Pancreas (tissue), 10 donors: ENCODE results near the gene FILIP1L. TPM values are rescaled to one million over a fixed set of nuclear protein-coding genes. Genes with fewer than 3 reads are reported as not detected.

ENCODE experiments used
- ATAC-seq, 4 donors: fragments of 200-7000 bp; cut with Tn5 transposase; one replicate each; pipeline versions ENCODE4 v1.8.0 to v1.9.1; 2020; ENCODE audit warnings: mild to moderate bottlenecking in 4 of 4, moderate library complexity in 4 of 4
- DNase-seq, 6 donors: peaks; one replicate each; pipeline ENCODE4 v3.0.0-alpha.2; 2020
- FAIRE-seq: peaks from 2 replicates; lab custom pipeline; 2012; peaks lifted over from hg19 to GRCh38; lab: Jason Lieb, UNC
- H3K27ac ChIP-seq, 4 donors: fragments of 200-600 bp; sonication (generic); 1 replicate in 3 of 4; 2 replicates in 1 of 4; pipeline versions ENCODE4 v1.5.0 to v1.8.0; 2020
- H3K27me3 ChIP-seq, 4 donors: fragments of 200-600 bp; one replicate each; pipeline ENCODE4 v1.8.0; 2021
- H3K36me3 ChIP-seq, 3 donors: fragments of 200-600 bp; sonication (generic) in 1 of 3; one replicate each; pipeline versions ENCODE4 v1.5.0 to v1.8.0; 2020 to 2021
- H3K4me1 ChIP-seq, 3 donors: fragments of 200-600 bp; one replicate each; pipeline ENCODE4 v1.8.0; 2021
- H3K4me3 ChIP-seq, 4 donors: fragments of 200-600 bp; sonication (generic) in 2 of 4; one replicate each; pipeline versions ENCODE4 v1.5.0 to v1.8.0; 2020 to 2021
- H3K9me3 ChIP-seq, 4 donors: fragments of 200-600 bp; one replicate each; pipeline ENCODE4 v1.8.0; 2021
- WGBS, 2 donors: extraction: QIAGEN DNeasy Blood & Tissue Kit; methylation state at CpG; one replicate each; pipeline ENCODE4 v1.1.7; 2013; 5-methylcytosine and 5-hydroxymethylcytosine counted together
- intact Hi-C, 3 donors: fragments of 100-400 bp; cut with DNase I; formaldehyde crosslinking; loops; one replicate each; pipeline versions ENCODE4 v1.11.1 to v1.14.2; 2022
- polyA plus RNA-seq, 2 donors: library from polyadenylated mRNA; stranded (reverse); fragments of 200-250 nt; gene quantifications; one replicate each; pipeline ENCODE4 v1.2.3, GENCODE V29; 2013
- total RNA-seq, 6 donors: library from RNA; stranded (reverse); fragmentation: NEBNext Ultra II Directional in 4 of 6; extraction: Animal tissue kit (Norgen Biotek cat#: 25700) in 4 of 6; gene quantifications; one replicate each; pipeline versions ENCODE4 v1.2.1 to v1.2.4, GENCODE V29; 2021 to 2023
- TF ChIP-seq, protein P1 (sequence below), 4 donors: fragments of 200-600 bp; sonication (generic) in 3 of 4; IDR thresholded peaks; one replicate each; pipeline versions ENCODE4 v1.5.0 to v1.8.0; 2021; ENCODE audit warnings: antibody characterized with exemption in 4 of 4
- donor health status: healthy with polysubstance abuse.
- donor health status: DM: no; HTN: no; CAD: no; lungs with moderate emphysema.
- donor health status: DM: no; HTN: no; CAD: no.
- donor health status: control.
- donor health status: control.
- donor health status: Bipolar disorder and iron deficiency.
- donor health status: DM: yes; HTN: yes; CAD: no.
- donor health status: DM: no; HTN: no; CAD: no.
- donor health status: DM: no; HTN: no; CAD: no.
- donor health status: DM: yes; HTN: yes; CAD: no.

FILIP1L gene
- total and polyA plus RNA-seq, 8 donors, result 12.5 to 37.7 (median 15.8) TPM

DNA sequence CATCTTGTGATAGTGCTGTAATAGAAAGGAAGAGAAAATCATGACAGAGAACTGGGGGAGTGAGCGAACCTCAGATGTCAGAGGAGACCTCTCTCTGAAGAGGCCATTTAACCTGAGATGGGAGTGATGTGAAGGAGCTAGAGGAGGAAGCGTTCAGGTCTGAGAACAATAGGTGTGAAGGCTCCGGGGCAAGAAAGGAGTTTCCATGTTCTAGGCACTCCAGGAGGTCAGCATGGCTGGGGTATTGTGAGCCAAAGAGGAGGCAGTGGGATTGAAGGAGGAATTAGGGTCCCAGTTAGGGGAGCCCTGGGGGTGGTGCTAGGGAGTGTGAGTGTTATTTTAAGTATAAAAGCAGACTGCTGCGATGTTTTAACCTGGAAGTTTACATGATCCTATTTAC is 8.8 kb upstream of the FILIP1L start:
- Histone ChIP-seq H3K27me3 (no peaks in the 10 kb centered on the region), H3K27ac (no peak overlapping the region), H3K4me1 (no peaks in the 10 kb centered on the region), H3K9me3 (no peaks in the 10 kb centered on the region), H3K36me3 (no peaks in the 10 kb centered on the region), H3K4me3 (no peak overlapping the region)
- ATAC-seq (no peak), DNase-seq (no peak), FAIRE-seq (no peak)
- WGBS, 2 donors, result 96 to 97% methylated on average over 4 of the region's 4 CpGs
- intact Hi-C loops, result no loop called here
- TF ChIP-seq, protein P1, sequence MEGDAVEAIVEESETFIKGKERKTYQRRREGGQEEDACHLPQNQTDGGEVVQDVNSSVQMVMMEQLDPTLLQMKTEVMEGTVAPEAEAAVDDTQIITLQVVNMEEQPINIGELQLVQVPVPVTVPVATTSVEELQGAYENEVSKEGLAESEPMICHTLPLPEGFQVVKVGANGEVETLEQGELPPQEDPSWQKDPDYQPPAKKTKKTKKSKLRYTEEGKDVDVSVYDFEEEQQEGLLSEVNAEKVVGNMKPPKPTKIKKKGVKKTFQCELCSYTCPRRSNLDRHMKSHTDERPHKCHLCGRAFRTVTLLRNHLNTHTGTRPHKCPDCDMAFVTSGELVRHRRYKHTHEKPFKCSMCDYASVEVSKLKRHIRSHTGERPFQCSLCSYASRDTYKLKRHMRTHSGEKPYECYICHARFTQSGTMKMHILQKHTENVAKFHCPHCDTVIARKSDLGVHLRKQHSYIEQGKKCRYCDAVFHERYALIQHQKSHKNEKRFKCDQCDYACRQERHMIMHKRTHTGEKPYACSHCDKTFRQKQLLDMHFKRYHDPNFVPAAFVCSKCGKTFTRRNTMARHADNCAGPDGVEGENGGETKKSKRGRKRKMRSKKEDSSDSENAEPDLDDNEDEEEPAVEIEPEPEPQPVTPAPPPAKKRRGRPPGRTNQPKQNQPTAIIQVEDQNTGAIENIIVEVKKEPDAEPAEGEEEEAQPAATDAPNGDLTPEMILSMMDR (IDR thresholded peaks at IDR 0.05), result no peak

DNA sequence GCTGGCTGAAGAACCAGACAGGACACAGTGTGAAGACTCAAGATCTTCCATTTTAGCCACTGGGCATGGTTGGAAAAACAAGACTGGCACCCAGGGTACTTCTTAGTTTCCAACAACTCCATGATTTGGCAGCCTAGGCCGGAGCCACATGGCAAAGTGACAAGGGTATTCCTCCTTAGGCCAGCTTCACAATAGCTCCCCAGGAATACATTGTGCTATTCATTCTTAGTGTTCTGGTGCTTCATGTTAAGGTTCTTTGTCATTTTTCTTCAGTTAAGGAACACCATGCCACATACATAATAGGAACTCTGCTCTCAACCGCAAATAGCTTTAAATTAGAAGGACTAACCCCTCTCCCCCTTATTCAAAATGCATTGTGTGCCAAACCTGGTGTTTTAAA is 8.0 kb upstream of the FILIP1L start:
- ATAC-seq (no peak), FAIRE-seq (no peak), DNase-seq (no peak)
- Histone ChIP-seq H3K36me3 (no peaks in the 10 kb centered on the region), H3K9me3 (no peaks in the 10 kb centered on the region), H3K27me3 (no peaks in the 10 kb centered on the region), H3K4me1 (no peaks in the 10 kb centered on the region), H3K27ac (no peak overlapping the region), H3K4me3 (no peak overlapping the region)
- TF ChIP-seq, protein P1 (IDR thresholded peaks at IDR 0.05), result no peak
- WGBS, 2 donors, result 97% methylated on average over 2 of the region's 2 CpGs
- intact Hi-C loops, result no loop called here

DNA sequence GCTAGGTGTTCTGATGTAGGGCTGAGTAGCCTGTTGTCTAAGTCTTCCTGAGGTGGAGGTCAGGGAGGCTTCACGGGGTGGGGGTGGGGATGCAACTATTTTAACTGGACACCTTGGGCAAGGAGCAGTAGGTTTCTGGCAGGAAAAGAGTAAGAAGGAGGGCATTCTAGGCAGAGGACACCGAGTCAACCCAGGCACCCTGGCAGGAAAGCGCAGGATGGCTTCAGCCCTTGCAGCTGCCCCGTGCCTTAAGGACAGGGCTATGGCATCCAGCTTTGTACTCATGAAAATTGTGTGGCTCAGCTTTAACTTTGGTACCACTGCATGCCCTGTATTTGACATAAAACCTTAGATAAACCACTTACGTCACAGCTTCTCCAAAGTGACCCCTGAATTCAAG is 6.4 kb upstream of the FILIP1L start:
- Histone ChIP-seq H3K36me3 (no peaks in the 10 kb centered on the region), H3K9me3 (no peaks in the 10 kb centered on the region), H3K27me3 (no peaks in the 10 kb centered on the region), H3K27ac (no peak overlapping the region), H3K4me3 (no peak overlapping the region), H3K4me1 (no peaks in the 10 kb centered on the region)
- ATAC-seq (no peak), FAIRE-seq (no peak), DNase-seq (no peak)
- TF ChIP-seq, protein P1 (IDR thresholded peaks at IDR 0.05), result no peak
- WGBS, 2 donors, result 94 to 97% methylated on average over 5 of the region's 5 CpGs
- intact Hi-C loops, result no loop called here

DNA sequence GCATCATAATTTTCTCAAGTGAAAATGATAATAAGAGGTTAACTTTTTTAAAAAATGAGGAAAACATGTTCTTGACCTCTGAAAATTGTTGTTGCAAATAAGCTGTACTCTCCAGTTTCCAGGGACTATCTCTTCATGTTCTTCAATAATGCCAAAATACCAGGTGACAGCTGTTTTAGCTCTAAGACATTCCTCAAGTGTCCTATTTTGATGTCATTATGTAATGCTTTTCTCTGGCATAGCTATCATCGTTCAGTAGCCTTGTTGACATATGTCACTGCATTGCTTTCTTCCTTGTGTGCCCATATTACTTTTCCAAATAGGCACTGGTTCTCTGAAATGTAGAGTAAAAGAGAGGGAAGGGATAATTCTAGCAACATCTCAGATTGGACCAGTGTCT is 5.7 kb upstream of the FILIP1L start:
- Histone ChIP-seq H3K4me1 (no peaks in the 10 kb centered on the region), H3K4me3 (no peak overlapping the region), H3K9me3 (no peaks in the 10 kb centered on the region), H3K27me3 (no peaks in the 10 kb centered on the region), H3K27ac (no peak overlapping the region), H3K36me3 (no peaks in the 10 kb centered on the region)
- intact Hi-C loops, result no loop called here
- ATAC-seq, result no peak
- 8 to 23% methylated on average over 1 of the region's 1 CpG for WGBS, 2 donors
- TF ChIP-seq, protein P1 (IDR thresholded peaks at IDR 0.05), result no peak
- no peak for FAIRE-seq
- DNase-seq, result no peak

DNA sequence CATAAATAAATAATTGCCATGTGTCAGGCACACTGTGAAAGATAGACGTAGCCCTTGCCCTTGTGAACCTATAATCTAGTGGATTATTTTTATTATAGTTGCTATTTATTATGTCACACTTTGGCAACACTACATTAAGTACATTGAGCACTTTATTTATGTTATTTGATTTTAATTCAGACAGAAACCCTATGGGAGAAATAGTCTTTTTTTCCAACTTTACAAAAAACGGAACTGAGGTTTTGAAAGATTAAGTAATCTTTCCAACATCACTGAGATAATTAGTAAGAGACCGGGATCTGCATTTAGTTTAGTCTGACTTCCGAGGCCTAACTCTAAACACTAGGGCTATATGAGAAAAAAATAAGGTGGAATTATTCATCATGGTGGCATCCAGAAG is 2.8 kb upstream of the FILIP1L start:
- 91 to 93% methylated on average over 4 of the region's 4 CpGs for WGBS, 2 donors
- intact Hi-C loops, result no loop called here

More for the DNA sequence above, 2.8 kb upstream of the FILIP1L start:
- H3K4me3 ChIP-seq, result no peak overlapping the region
- FAIRE-seq (no peak), DNase-seq (no peak), ATAC-seq (no peak)
- no peaks in the 10 kb centered on the region for H3K9me3 ChIP-seq
- no peaks in the 10 kb centered on the region for H3K4me1 ChIP-seq
- H3K36me3 ChIP-seq, result no peaks in the 10 kb centered on the region
- no peaks in the 10 kb centered on the region for H3K27me3 ChIP-seq
- no peak overlapping the region for H3K27ac ChIP-seq
- TF ChIP-seq, protein P1 (IDR thresholded peaks at IDR 0.05), result no peak
